Measurements from ENCODE around the gene PDIA4.
"Not testable (repeated sequence)": the region's sequence is repeated elsewhere in the genome, so short reads cannot be mapped to it uniquely, and the experiment has no call there.

The PDIA4 gene

DNA sequence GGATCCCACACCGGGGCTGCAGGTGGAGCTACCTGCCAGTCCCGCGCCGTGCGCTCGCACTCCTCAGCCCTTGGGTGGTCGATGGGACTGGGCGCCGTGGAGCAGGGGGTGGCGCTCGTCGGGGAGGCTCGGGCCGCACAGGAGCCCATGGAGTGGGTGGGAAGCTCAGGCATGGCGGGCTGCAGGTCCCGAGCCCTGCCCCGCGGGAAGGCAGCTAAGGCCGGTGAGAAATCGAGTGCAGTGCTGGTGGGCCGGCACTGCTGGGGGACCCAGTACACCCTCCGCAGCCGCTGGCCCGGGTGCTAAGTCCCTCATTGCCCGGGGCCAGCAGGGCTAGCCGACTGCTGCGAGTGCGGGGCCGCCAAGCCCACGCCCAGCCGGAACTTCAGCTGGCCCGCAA, 10.3 kb upstream of the PDIA4 start:
- DNase-seq: not testable (repeated sequence)

DNA sequence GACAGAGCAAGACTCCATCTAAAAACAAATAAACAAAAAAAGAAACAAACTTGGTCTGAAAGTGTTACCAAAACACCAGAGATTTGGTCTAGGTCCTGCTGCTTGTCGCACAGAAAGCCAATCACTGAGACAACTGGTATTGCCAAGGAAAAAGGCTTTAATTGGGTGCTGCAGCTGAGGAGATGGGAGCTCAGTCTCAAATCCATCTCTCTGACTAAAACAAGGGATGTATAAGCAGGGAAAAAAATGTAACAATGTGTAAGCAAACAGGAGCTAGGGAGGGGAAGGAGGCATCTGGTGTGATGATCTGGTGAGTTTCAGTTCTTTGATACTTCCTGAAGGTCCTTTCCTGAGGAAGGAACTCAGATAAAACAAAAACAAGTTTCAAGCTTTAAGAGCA, 8.4 kb upstream of the PDIA4 start:
- DNase-seq: no peak

DNA sequence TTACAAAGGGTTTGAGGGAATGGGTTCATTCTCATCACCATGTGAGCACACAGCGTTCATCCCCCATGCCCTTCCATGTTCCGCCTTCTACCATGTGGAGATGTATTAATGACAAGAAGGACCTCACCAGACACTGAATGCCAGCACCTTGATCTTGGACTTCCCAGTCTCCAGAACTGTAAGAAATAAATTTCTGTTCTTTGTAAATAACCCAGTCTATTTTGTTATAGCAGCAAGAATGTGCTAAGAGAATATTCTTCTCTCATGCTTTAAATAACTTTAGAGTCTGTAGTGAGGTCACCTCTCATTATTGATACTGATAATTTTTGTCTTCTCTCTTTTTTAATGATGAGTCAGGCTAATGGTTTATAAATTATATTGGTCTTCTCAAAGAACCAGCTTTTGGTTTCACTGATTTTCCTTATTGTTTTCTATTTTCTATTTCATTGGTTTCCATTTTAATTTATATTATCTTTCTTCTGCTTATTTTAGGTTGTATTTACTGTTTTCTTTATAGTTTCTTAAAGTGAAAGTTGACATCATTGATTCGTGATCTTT, 3.1 kb upstream of the PDIA4 start:
- DNase-seq: no peak

DNA sequence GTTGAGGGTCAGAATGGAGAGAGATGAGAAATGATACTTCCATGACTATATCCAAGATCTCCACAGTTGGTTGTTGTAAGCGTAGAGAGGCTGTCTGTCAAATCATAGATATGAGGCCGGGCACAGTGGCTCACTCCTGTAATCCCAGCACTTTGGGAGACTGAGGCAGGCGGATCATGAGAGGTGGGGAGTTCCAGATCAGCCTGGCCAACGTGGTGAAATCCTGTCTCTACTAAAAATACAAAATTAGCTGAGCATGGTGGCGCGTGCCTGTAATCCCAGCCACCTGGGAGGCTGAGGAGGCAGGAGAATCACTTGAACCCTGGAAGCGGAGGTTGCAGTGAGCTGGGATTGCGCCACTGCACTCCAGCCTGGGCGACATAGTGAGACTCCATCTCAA, 2.1 kb upstream of the PDIA4 start:
- not testable (repeated sequence) for DNase-seq

DNA sequence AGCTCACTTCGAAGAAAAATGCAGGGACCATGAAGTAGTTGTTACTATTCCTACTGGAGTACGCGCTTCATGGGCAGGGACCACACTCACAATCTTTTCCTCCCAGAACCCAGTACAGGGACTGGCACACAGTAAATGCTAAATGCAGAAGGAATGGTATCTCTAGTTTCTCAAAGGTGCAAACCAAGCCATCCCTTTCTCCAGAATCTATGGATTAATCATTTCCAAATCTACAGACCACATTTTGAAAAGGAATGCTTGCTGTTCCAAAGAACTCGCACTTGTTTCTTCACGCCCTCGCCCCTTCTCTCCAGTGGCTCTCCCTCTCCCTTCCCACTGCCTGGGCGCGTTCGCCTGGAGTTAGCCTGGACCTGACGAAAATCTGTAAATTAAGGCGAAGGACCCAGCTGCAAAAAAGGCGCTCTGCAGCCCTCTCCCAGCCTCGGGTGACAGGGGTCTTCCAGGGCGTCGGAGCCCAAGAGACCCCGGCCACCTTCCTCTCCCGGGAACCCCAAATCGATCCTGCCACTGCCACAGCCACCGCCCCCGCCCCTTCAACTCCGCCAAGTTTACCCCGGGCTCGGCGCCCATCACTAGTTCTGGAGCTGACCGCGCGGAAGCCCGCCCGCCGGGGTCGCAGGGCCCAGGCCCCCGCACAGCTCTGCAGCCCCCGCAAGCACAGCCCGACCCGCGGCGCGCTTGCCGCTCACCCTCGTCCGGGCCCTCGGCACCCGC, 527 bp downstream of the PDIA4 start:
- peak in 2 of 51 donors; percentile 18 to 57 for DNase-seq

DNA sequence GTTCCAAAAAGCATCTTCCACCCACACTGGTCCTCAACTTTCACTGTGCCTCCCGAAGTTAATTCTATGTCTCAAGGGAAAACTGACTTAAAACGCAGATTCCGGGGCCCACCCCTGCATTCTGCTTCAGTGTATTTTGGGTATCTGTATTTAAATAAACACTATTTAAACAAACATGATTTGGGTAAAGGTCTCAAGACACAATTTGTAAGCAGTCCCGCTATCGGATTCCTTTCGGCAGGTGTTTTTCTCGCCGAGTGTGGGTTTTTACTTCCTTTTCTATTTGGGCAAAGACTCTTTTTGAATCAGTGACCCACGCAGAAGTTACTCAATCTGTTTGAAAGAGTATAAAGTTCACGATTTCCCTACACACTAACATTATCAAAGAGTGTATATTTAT, 1.2 kb downstream of the PDIA4 start:
- DNase-seq: no peak

DNA sequence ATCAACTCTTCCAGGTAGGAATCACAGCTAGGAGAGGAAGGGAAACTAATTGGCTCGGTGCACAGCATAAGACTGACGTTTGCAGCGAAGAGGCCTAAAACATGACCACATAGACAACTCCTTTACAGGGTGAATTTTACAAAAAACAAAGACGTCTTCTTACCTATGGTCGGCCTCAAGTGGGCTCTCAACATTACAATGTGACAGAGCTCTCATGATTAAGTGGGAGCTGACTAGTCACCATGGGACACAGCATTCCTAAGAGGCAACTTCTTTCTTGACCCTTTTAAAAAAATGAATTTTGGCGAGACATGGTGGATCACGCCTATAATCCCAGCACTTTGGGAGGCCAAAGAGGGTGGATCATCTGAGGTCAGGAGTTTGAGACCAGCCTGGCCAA, 4.6 kb downstream of the PDIA4 start:
- no peak for DNase-seq

DNA sequence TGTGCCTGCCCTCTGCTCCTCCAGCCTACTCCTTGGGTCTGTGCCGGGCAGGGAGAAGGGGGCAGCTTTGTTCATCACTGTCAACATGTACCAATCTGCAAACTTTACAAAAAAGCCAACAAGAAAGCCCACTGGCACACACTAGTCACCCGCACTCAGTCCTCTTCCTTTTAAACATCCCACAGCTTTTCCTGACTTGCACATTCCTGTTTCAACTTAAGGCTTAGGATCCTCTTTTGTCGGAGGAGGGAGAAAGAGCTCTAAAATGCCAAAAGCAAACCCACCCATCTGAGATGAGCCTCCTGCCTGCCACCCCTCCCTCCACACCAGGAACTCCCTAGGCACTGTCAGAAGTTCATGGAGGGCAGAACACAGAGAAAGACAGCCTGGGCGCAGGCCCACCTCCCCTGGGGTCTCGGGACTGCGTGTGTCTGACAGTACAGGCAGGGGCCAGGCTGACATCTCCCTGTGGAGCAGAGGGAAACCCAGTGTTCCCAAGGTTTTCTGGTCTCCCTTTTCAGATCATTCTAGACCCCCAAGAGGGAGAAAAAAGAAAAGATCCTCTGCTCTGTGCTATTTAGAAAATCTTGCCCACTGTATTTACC, 5.4 kb downstream of the PDIA4 start:
- no peak for DNase-seq

DNA sequence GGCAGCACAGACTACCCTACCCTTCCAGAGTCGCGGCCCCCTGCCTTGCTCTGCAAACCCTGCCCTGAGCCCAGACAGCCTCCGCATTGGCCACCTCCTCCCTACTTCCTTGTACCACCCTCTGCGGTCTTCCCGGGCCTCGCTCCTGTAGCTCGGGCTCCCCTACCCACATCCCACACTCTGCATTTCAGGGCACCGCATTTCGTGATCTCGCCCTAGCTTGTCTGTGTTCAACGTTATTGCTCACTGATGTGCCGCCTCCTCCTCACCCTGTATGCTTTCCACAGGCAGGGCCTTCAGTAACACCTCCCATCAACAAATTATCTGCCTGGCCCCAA, 6.6 kb downstream of the PDIA4 start:
- DNase-seq: no peak

DNA sequence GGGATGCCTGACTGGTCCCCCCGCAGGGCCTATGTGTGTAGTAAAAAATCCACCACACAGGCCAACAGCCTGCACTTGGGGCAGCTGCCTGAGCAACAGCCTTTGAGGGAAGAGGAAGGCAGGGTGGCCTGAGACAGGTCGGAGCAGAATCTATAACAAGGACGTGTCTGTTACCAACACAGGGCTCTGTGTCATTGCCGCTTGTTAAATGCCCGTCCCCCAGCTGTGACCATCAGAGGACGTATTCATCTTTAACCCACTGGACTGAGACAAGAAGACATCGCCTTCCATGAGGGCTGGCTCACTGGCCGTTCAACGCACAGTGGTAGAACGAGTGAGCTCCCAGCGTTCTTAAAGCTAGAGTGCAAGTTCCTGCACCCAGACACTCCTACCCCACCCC, 7.8 kb downstream of the PDIA4 start:
- peak in 14 of 51 donors; percentile 7 to 55 (median 29) for DNase-seq

DNA sequence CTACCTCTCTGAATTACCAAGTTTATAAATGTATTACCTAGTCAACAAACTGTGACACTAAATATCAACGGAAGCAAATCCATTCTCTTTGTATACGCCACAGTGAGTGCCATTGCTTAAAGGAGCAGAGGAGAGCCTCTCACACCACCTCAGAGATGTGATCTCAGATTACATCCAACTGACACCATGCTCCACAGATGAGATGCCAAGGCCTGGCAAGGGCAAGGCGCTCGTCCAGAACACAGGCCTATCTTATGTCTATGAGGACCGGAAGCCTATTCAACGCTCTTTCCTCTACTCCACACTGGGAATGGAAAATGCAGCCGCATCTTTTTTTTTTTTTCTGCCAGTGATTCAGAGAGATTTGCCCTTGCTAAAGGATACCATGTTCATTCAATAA, 11.4 kb downstream of the PDIA4 start:
- no peak for DNase-seq

DNA sequence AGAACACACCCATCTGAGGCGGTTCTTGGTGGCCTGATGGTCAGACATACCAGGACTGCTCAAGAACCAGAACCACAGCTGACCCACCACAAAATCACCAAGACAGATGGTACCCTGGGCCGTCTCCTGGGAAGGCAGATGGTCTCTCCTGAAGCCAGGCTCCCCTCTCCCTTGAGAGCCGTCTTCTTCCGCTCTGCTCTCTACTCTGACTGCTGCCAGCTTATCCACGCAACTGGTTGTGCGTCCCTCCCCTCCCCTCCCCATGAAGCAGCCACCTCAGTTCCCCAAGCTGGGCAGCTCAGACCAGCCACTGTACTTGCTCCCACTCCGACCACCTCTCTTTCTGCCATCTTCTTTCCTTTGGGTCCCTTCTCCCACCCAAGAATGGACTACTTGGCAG, 14.0 kb downstream of the PDIA4 start:
- DNase-seq: no peak

DNA sequence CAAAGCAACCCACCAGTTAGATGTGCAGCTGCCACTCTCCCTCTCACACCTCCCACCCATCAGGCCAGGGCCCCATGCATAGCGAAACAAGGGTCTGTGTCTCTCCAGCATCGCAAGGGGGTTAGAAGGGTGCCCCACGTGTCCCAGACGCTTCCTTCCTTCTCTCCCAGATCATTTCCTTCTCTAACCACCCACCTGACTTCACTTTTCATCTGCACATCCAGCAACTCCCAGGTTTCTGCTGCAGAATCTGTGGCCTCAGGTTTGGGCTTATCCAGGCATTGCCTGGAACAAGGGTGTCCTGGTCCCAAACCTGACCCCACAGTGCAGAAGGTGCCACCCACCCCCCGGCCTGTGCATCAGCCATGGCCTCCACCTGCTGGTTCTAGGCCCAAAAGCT, 14.4 kb downstream of the PDIA4 start:
- DNase-seq: no peak

DNA sequence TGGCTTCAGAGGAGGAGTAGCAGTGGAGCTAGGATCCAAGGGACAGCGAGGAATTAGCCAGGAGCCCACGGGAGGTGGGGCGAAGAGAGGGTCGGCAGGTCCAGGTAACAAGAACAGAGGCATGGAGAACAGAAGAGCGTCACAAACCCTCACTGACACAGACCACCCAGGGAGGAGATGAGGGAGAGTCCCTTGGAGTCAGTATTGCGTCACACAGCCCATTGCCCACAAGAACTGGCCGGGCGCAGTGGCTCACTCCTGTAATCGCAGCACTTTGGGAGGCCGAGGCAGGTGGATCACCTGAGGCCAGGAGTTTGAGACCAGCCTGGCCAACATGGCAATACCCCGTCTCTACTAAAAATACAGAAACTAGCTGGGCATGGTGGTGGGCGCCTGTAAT, 15.6 kb downstream of the PDIA4 start:
- not testable (repeated sequence) for DNase-seq

DNA sequence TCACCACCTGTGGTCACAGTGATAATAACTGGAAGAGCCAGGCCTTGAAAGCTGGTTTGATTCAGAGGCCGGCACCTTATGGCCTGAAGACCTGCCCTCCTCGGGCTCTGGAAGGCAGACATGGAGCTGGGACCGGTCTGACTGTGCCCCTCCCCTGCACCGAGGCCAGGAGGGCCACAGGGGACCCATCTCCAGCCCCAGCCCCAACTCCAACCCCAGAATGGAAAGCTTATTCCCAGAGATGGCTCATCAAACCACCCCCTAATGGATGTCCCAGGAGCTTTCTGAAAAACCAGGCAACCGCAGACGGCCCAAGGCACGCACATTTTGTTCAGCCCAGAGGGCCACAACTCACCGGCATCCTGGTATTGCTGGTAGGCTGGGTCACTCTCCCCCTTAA, 16.8 kb downstream of the PDIA4 start:
- DNase-seq: no peak

DNA sequence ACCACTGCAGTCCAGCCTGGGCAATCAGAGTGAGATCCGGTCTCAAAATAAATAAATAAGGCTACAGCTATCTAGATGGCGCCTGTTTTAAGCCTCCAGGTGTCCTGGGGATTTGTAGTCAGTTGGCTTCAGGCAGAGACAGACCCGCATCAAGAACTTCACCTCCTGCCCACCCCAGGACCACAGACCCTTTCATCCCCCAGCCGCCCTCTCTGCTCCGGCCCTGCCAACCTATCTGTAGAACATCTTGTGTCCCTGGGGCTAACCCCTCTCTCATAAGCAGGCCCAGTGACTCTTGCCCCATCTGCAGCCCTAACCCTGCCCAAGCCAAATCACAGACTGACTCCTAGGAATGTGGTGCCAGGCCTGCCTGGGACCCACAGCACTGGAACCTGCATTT, 17.9 kb downstream of the PDIA4 start:
- no peak for DNase-seq

DNA sequence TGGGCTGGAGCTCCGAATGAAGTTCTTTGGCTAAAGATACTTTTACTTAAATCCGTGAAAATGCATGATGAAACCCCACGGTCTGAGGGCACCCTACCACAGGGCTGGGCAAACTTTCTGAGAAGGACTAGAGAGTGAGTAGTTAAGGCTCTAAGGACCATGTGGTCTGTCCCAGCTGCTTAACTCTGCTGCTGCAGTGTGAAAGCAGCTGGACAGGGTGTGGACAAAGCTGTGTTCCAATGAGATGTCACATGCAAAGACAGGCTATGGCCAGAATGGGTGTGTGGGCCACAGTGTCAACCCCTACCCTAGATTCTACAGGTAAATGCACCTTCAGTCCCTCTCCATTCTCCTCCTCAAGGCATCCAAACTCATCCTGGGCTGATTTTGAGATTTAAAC, 18.8 kb downstream of the PDIA4 start:
- no peak for DNase-seq

DNA sequence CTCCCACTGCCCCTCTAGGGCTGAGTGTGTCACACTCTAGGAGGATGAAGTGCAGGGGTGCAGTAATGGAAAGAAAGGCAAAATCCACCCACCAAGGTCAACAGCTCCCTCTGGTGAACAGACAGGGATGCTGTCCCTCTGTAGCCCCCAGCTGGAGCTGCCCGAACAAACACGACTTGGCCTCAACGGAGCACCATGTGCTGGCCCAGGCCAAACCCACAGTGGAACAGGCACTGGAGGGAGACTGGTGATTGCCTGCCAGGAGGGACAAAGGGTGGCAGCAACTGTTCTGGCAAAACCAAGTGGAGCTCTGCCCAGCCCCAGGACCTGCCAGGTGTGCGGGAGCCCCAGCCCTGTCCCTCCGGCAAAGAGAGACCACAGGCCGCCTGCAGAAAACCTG, 20.7 kb downstream of the PDIA4 start:
- DNase-seq: peak in 4 of 51 donors; percentile 8 to 25 (median 16)

DNA sequence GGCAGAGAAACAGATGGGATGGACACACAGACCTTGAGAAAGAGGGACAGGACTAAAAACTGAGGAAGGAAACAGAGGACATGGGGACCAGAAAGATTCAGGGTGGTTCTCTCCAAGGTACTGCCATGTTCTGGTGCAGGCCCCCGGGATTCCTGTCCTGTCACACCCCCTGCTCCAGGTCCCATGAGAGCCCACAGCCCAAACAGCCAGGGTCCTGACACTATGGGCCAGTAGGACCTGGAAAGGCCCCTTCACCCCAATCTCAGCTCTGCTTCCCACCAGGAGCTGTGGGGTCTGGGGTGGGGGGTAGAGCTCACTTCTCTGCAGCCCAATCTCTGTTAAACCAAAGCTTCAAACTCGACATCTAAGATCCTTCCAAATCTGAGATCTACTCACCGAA, 21.2 kb downstream of the PDIA4 start:
- no peak for DNase-seq

DNA sequence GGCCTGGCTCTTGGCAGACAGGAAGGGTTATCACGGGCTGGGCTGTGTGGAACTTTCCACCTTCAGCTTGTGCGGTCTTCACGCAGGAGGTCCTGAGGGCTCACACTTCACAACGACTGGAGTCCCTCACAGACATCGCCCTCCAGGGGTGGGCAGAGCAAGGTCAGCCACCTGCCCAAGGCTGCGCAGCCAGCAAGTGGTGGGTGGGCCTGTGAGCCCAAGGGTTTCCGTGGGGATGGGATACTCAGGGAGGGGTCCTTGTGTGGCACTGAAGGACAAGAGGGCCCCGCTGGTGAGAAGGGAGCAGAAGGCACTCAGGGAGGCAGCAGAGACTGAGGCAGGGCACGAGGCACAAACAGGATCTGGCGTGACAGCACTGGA, 22.0 kb downstream of the PDIA4 start:
- DNase-seq: no peak

DNA sequence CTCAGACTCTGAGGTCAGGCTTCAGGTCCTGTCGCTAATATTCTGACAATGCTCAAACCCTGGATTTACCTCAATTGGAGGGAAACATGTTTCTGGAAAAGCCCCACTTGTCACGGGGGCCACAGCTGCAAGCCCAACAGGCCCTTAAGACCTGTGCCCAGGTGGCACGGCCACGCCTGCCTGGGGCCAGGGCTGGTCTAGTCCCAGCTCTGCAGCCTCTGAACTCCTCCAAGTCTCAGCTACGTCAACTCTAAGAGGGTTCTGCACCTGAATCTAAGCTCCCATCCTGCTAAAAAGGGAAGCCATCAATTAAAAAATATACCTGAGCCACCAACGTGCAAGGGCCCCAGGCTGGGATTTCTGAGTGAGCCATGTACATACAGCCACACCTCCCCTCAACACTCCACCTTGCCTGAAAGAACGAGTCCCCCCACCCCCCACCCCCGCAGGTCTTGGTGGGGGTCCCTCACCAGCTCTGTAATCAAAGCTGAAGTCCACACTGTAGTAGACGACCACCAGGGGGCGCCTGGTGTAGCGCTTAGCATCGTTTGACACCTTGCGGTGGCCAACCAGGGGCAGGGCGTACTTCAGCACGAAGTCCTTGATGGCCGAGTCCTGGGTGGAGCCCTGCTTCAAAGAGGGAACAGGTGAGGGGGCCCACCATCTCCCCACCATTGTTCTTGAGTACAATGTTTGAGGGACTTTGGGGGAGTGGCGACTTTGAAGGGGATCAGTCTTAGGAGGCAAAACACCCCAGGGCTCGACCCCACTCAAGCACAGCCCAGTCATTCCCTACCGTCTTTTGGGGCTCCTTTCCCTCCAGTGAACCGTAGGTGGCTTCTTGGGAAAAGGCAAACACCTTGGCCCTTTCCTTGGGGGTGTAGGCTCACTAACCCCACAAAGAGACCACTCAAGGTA, 22.6 kb downstream of the PDIA4 start:
- DNase-seq: peak in 39 of 51 donors; percentile 6 to 78 (median 43)

Measured in hypothalamus (tissue), 51 donors.